Esophagus muscularis mucosa (tissue), 4 donors: ENCODE data around the gene RGSL1. TPM values are rescaled to one million over a fixed set of nuclear protein-coding genes. Genes with fewer than 3 reads are reported as not detected.

Experiments used
- DNase-seq: peaks from one replicate; pipeline ENCODE4 v3.0.0-alpha.2; 2017; ENCODE audit errors: extremely low spot score
- H3K27ac ChIP-seq, 4 donors: fragments of 200-600 bp; sonication (generic); replicated peaks in 1 of 4; 1 replicate in 3 of 4; 2 replicates in 1 of 4; pipeline ENCODE4 v1.5.1; 2016 to 2019; ENCODE audit warnings: mild to moderate bottlenecking in 1 of 4
- H3K27me3 ChIP-seq, 4 donors: fragments of 200-600 bp; sonication (generic); one replicate each; pipeline versions ENCODE4 v1.5.1 to v1.6.0; 2016 to 2019
- H3K36me3 ChIP-seq, 4 donors: fragments of 200-600 bp; sonication (generic); one replicate each; pipeline ENCODE4 v1.5.1; 2016 to 2019
- H3K4me1 ChIP-seq, 4 donors: fragments of 200-600 bp; sonication (generic); one replicate each; pipeline ENCODE4 v1.5.1; 2016 to 2019
- H3K4me3 ChIP-seq, 4 donors: fragments of 200-600 bp; sonication (generic); 1 replicate in 2 of 4; 2 replicates in 2 of 4; pipeline ENCODE4 v1.5.1; 2016 to 2019; ENCODE audit warnings: mild to moderate bottlenecking in 4 of 4, moderate library complexity in 1 of 4
- H3K9me3 ChIP-seq, 4 donors: fragments of 200-600 bp; sonication (generic); 1 replicate in 3 of 4; 2 replicates in 1 of 4; pipeline ENCODE4 v1.5.1; 2016 to 2019
- CTCF ChIP-seq, 3 experiments: fragments of 200-600 bp in 2 of 3; fragments of 450-650 bp in 1 of 3; sonication (generic) in 2 of 3; IDR thresholded peaks; one replicate each; pipeline ENCODE4 v1.5.1; 2017 to 2019; ENCODE audit warnings: antibody characterized with exemption in 3 of 3, mild to moderate bottlenecking in 2 of 3, moderate library complexity in 1 of 3
- EP300 ChIP-seq: sonication (generic); formaldehyde crosslinking; IDR thresholded peaks from one replicate; pipeline ENCODE4 v1.6.1; 2017; ENCODE audit warnings: antibody characterized with exemption
- POLR2A ChIP-seq: fragments of 450-650 bp; IDR thresholded peaks from one replicate; pipeline ENCODE4 v1.6.1; 2017; ENCODE audit warnings: antibody characterized with exemption, moderate library complexity, mild to moderate bottlenecking, low read depth
- POLR2AphosphoS5 ChIP-seq, 2 donors: sonication (generic); formaldehyde crosslinking; IDR thresholded peaks; one replicate each; pipeline ENCODE4 v1.6.1; 2017; ENCODE audit warnings: antibody characterized with exemption in 2 of 2
- WGBS: methylation state at CpG from one replicate; pipeline ENCODE4 v1.1.5; 2018; 5-methylcytosine and 5-hydroxymethylcytosine counted together
- intact Hi-C: fragments of 100-400 bp; cut with DNase I; formaldehyde crosslinking; loops from one replicate; pipeline ENCODE4 v1.15.1; 2023
- total RNA-seq, 4 donors: library from RNA; depleted of rRNA; stranded (reverse); fragments of >200 nt; gene quantifications; one replicate each; pipeline versions ENCODE4 v1.1.0 to v1.2.1, GENCODE V29; 2016

Gene RGSL1
- total RNA-seq, 4 donors from 2014 or later: not detected

GRCh38 chr1:182484531-182485257 is 34.7 kb downstream of the RGSL1 start:
- Histone ChIP-seq H3K36me3 (no peaks in the 10 kb centered on the region), H3K27me3 (no peaks in the 10 kb centered on the region), H3K4me1 (no peaks in the 10 kb centered on the region), H3K27ac (no peak overlapping the region), H3K4me3 (no peak overlapping the region), H3K9me3 (no peaks in the 10 kb centered on the region)
- intact Hi-C loops: no loop called here
- no peak for DNase-seq
- peak in 1 of 3 experiments; percentile 17 for TF ChIP-seq CTCF (IDR thresholded peaks at IDR 0.05)
- TF ChIP-seq POLR2AphosphoS5 (IDR thresholded peaks at IDR 0.05): no peak
- WGBS: 51% methylated on average over 5 of the region's 5 CpGs

DNA sequence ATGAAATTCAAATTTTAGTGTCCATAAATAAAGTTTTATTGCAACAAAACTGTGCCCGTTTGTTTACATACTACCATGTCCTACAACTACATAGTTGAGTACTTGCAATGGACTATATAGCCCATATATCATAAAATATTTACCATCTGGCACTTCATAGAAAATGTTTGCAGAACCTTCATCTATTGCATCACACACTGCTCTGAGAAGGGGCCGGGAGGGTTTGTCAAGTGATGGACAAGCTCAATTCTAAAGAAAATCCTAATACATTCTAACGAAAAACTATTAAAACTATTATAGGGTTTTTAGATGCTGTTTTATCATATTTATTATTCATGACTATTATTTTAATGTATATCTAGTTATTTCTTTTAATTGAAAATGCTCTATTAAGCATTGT is 35.9 kb downstream of the RGSL1 start:
- Histone ChIP-seq H3K9me3 (no peaks in the 10 kb centered on the region), H3K27ac (no peak overlapping the region), H3K4me1 (no peaks in the 10 kb centered on the region), H3K27me3 (no peaks in the 10 kb centered on the region), H3K4me3 (no peak overlapping the region), H3K36me3 (no peaks in the 10 kb centered on the region)
- TF ChIP-seq CTCF (IDR thresholded peaks at IDR 0.05): no peak
- no peak for TF ChIP-seq EP300
- TF ChIP-seq POLR2A: no peak
- TF ChIP-seq POLR2AphosphoS5 (IDR thresholded peaks at IDR 0.05): no peak
- intact Hi-C loops: no loop called here
- DNase-seq: no peak
- WGBS: 80% methylated on average over 3 of the region's 3 CpGs

- H3K4me1 ChIP-seq: no peaks in the 10 kb centered on the region
- no peaks in the 10 kb centered on the region for H3K27me3 ChIP-seq
- WGBS: 81% methylated on average over 1 of the region's 1 CpG
- intact Hi-C loops: no loop called here
- no peaks in the 10 kb centered on the region for H3K36me3 ChIP-seq
- DNase-seq: no peak
- TF ChIP-seq CTCF (IDR thresholded peaks at IDR 0.05) (no peak), POLR2AphosphoS5 (IDR thresholded peaks at IDR 0.05) (no peak), POLR2A (no peak), EP300 (no peak)
- H3K4me3 ChIP-seq: no peak overlapping the region
- H3K9me3 ChIP-seq: no peaks in the 10 kb centered on the region
- H3K27ac ChIP-seq: no peak overlapping the region
These were observed 38.9 kb downstream of the RGSL1 start for GRCh38 chr1:182488803-182489202.

DNA sequence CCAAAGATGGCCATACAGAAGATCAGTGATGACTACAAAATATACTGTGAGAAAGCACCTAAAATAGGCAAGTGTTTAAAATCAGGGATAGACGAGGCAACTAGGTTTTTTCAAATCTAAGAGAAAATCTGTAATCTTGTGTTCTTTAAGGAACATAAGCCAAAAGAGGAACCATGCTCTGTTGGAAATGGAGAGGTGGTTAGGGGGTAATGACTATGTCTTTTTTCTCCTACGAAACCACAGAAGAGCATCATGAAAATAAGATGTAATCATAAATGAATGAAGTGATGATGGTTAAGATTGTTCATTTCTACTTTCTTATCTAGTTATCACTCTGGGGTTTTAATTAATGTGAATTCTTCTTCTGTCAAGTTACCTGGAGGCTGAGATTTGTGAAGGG is 43.1 kb downstream of the RGSL1 start:
- WGBS: 75% methylated on average over 2 of the region's 2 CpGs

More for the DNA sequence above, 43.1 kb downstream of the RGSL1 start:
- Histone ChIP-seq H3K4me3 (no peak overlapping the region), H3K36me3 (no peaks in the 10 kb centered on the region), H3K9me3 (no peaks in the 10 kb centered on the region), H3K27ac (no peak overlapping the region), H3K27me3 (no peaks in the 10 kb centered on the region), H3K4me1 (peaks cover 0 to 3% (median 0%) of the 10 kb centered on the region in 4 donors)
- DNase-seq: no peak
- TF ChIP-seq CTCF (IDR thresholded peaks at IDR 0.05) (no peak), EP300 (no peak), POLR2AphosphoS5 (IDR thresholded peaks at IDR 0.05) (no peak), POLR2A (no peak)
- intact Hi-C loops: no loop called here
